ENCODE data around the gene CEP89.
"Not testable (repeated sequence)": the region's sequence is repeated elsewhere in the genome, so short reads cannot be mapped to it uniquely, and the experiment has no call there.

The CEP89 gene

DNA sequence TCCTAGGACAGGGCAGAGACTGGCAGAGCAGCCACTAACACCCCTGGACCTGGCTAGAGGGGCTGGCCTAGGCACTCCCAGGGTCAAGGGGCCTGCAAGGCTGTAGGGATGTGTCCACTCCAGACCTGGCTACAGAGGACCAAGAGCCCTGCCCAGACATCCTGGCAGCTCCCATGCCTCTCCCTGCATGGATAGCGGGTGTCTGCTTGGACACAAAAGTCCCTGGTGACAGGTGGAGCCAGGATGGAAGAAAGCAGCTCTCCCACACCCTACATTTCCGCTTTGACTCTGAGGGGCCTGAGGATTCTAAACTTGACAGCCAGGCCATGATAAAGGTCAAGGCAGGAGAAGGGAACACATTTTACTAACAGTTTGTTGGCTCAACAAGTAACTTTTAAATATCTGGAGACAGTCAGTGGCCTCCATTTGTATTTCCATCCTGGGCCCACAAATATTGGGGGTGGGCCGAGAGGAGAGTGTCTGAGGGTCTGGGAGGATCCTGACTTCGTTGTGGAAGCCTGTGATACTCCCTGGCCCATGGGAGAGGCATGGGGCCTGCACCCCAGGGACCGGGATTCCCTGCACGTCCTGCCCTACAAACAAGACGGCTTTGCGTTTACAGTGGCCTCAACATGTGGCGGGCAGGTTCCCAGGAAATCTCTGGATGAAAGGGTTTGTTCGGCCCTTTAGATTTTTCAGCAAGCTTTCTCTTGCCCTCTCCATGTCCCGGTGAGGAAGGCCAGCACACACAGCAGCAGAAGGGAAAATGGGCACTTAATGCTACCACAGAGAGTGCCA lies 82.4 kb downstream of the CEP89 start:
- DNase-seq, result no peak
- Histone ChIP-seq H3K36me3 (replicated peaks; ENCODE audit: insufficient read depth, low read length) (no peaks in the 10 kb centered on the region), H3F3A (ENCODE audit: insufficient read depth, low read length) (no peaks in the 10 kb centered on the region), H3K4me2 (ENCODE audit: low read depth, low read length) (no peak overlapping the region), H3K27ac (ENCODE audit: low read length) (no peak overlapping the region), H3K9me3 (replicated peaks; ENCODE audit: insufficient read depth, low read length) (no peaks in the 10 kb centered on the region; the same call in 1 of the 2 replicates), H3K9me2 (replicated peaks; ENCODE audit: insufficient read depth, low read length) (no peaks in the 10 kb centered on the region), H4K20me1 (ENCODE audit: insufficient read depth, low read length) (no peaks in the 10 kb centered on the region), H3K4me1 (ENCODE audit: low read length) (no peaks in the 10 kb centered on the region), H3K4me3 (ENCODE audit: low read length) (no peak overlapping the region), H2AFZ (ENCODE audit: low read length) (no peak overlapping the region), H3K9ac (ENCODE audit: low read length) (no peak overlapping the region), H3K79me2 (ENCODE audit: low read length) (no peaks in the 10 kb centered on the region), H3K27me3 (replicated peaks; ENCODE audit: insufficient read depth, low read length) (no peaks in the 10 kb centered on the region)
- no peak for TF ChIP-seq EZH2 (optimal IDR thresholded peaks at IDR 0.05; ENCODE audit: low read depth, low read length)
- no peak for TF ChIP-seq EZH2phosphoT487 (IDR thresholded peaks at IDR 0.05; ENCODE audit: low read length)
- TF ChIP-seq, protein P1, sequence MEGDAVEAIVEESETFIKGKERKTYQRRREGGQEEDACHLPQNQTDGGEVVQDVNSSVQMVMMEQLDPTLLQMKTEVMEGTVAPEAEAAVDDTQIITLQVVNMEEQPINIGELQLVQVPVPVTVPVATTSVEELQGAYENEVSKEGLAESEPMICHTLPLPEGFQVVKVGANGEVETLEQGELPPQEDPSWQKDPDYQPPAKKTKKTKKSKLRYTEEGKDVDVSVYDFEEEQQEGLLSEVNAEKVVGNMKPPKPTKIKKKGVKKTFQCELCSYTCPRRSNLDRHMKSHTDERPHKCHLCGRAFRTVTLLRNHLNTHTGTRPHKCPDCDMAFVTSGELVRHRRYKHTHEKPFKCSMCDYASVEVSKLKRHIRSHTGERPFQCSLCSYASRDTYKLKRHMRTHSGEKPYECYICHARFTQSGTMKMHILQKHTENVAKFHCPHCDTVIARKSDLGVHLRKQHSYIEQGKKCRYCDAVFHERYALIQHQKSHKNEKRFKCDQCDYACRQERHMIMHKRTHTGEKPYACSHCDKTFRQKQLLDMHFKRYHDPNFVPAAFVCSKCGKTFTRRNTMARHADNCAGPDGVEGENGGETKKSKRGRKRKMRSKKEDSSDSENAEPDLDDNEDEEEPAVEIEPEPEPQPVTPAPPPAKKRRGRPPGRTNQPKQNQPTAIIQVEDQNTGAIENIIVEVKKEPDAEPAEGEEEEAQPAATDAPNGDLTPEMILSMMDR (IDR thresholded peaks at IDR 0.05; ENCODE audit: low read length), result no peak

DNA sequence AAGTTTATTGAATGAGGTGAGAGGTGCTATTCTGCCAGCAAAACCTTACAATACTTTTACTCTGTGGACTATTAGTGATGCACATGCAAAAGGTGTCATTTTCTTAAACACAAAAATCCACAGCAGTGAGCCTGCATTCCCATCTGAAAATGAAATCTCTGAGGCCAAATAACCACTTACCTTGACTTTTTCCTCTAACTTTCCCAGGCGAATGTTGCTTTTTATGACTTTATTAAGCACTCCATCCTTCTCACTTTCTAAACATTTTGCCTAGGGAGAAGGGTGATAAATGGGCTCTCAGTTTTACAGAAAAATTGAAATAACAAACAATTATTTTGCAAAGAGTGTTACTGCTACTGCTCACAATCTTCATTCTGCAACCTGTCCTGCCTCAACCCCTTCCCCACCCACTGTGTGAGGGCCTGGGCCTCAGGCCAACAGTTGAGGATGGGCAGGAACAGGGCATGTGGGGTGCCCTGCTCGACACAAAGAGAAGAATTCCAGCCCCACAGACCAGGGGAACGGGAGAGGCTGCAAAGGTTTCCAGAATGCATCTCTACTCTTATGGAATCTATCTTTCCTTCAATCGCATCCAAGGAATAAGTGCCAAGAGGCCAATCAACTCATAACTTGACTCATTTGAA lies 84.1 kb downstream of the CEP89 start:
- H3K9me3 ChIP-seq (replicated peaks; ENCODE audit: insufficient read depth, low read length), result no peaks in the 10 kb centered on the region; the same call in 1 of the 2 replicates
- H3K4me2 ChIP-seq (ENCODE audit: low read depth, low read length), result no peak overlapping the region
- no peak overlapping the region for H3K4me3 ChIP-seq (ENCODE audit: low read length)
- no peaks in the 10 kb centered on the region for H4K20me1 ChIP-seq (ENCODE audit: insufficient read depth, low read length)
- H3K36me3 ChIP-seq (replicated peaks; ENCODE audit: insufficient read depth, low read length), result no peaks in the 10 kb centered on the region
- H3K79me2 ChIP-seq (ENCODE audit: low read length), result no peaks in the 10 kb centered on the region
- no peaks in the 10 kb centered on the region for H3K9me2 ChIP-seq (replicated peaks; ENCODE audit: insufficient read depth, low read length)
- no peaks in the 10 kb centered on the region for H3K27me3 ChIP-seq (replicated peaks; ENCODE audit: insufficient read depth, low read length)
- H3F3A ChIP-seq (ENCODE audit: insufficient read depth, low read length), result no peaks in the 10 kb centered on the region
- no peak overlapping the region for H3K27ac ChIP-seq (ENCODE audit: low read length)
- no peak overlapping the region for H2AFZ ChIP-seq (ENCODE audit: low read length)
- no peak for DNase-seq
- TF ChIP-seq, protein P1 (IDR thresholded peaks at IDR 0.05; ENCODE audit: low read length), result no peak
- TF ChIP-seq EZH2phosphoT487 (IDR thresholded peaks at IDR 0.05; ENCODE audit: low read length), result no peak
- TF ChIP-seq EZH2 (optimal IDR thresholded peaks at IDR 0.05; ENCODE audit: low read depth, low read length), result no peak
- no peak overlapping the region for H3K9ac ChIP-seq (ENCODE audit: low read length)
- H3K4me1 ChIP-seq (ENCODE audit: low read length), result no peaks in the 10 kb centered on the region

DNA sequence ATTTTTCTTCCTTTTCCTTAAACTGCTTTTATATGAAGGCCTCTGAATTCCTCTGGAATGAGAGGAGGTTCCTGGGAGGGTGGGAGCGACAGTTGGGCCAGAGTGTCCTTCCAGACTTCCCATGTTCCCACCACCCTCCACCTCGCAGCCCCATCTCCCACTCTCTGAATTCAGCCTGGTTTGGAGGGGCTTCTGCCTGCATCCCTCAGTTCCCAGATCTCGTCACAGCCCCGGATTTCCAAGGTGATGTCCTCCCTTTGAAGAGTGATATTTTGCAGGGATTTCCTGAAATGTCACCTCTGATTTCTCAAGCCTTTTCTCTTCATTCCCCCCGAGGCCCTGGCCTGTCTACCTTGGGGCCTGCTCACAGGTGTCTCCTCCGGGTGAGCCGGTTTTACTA lies 85.5 kb downstream of the CEP89 start:
- H3K9ac ChIP-seq (ENCODE audit: low read length), result no peak overlapping the region
- no peak overlapping the region for H3K4me2 ChIP-seq (ENCODE audit: low read depth, low read length)
- no peaks in the 10 kb centered on the region for H3K9me3 ChIP-seq (replicated peaks; ENCODE audit: insufficient read depth, low read length)
- no peaks in the 10 kb centered on the region for H3K27me3 ChIP-seq (replicated peaks; ENCODE audit: insufficient read depth, low read length)
- H2AFZ ChIP-seq (ENCODE audit: low read length), result no peak overlapping the region
- H3K27ac ChIP-seq (ENCODE audit: low read length), result no peak overlapping the region
- no peak for TF ChIP-seq EZH2 (optimal IDR thresholded peaks at IDR 0.05; ENCODE audit: low read depth, low read length)
- no peak for TF ChIP-seq EZH2phosphoT487 (IDR thresholded peaks at IDR 0.05; ENCODE audit: low read length)
- TF ChIP-seq, protein P1 (IDR thresholded peaks at IDR 0.05; ENCODE audit: low read length), result no peak
- H3K4me3 ChIP-seq (ENCODE audit: low read length), result no peak overlapping the region
- no peaks in the 10 kb centered on the region for H3K4me1 ChIP-seq (ENCODE audit: low read length)
- no peaks in the 10 kb centered on the region for H3F3A ChIP-seq (ENCODE audit: insufficient read depth, low read length)
- H4K20me1 ChIP-seq (ENCODE audit: insufficient read depth, low read length), result no peaks in the 10 kb centered on the region
- H3K79me2 ChIP-seq (ENCODE audit: low read length), result no peaks in the 10 kb centered on the region
- no peak for DNase-seq
- no peaks in the 10 kb centered on the region for H3K9me2 ChIP-seq (replicated peaks; ENCODE audit: insufficient read depth, low read length)
- H3K36me3 ChIP-seq (replicated peaks; ENCODE audit: insufficient read depth, low read length), result no peaks in the 10 kb centered on the region

DNA sequence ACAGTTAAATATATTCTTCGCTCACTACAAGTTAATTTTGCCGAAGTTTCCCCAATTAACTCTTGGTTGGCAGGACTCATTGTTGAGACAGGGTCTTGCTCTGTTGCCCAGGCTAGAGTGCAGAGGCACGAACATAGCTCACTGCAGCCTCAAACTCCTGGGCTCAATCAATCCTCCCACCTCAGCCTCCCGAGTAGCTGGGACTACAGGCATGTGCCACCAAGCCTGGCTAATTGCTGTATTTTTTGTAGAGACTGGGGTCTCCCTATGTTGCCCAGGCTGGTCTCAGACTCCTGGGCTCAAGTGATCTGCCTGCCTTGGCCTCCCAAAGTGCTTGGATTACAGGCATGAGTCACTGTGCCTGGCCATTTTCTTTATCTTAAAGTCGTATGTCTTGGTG lies 86.5 kb downstream of the CEP89 start:
- not testable (repeated sequence) for H3K9ac ChIP-seq (ENCODE audit: low read length); H2AFZ ChIP-seq (ENCODE audit: low read length); H3F3A ChIP-seq (ENCODE audit: insufficient read depth, low read length); H3K36me3 ChIP-seq (replicated peaks; ENCODE audit: insufficient read depth, low read length); H4K20me1 ChIP-seq (ENCODE audit: insufficient read depth, low read length); H3K9me3 ChIP-seq (replicated peaks; ENCODE audit: insufficient read depth, low read length); DNase-seq; H3K4me2 ChIP-seq (ENCODE audit: low read depth, low read length); H3K79me2 ChIP-seq (ENCODE audit: low read length); H3K27ac ChIP-seq (ENCODE audit: low read length); H3K4me1 ChIP-seq (ENCODE audit: low read length); H3K4me3 ChIP-seq (ENCODE audit: low read length); H3K27me3 ChIP-seq (replicated peaks; ENCODE audit: insufficient read depth, low read length); H3K9me2 ChIP-seq (replicated peaks; ENCODE audit: insufficient read depth, low read length)
